ENCODE results near the gene EFNA4. TPM values are rescaled to one million over a fixed set of nuclear protein-coding genes. Genes with fewer than 3 reads are reported as not detected.

EFNA4 gene
- polyA plus RNA-seq, 1 donor (not counting 4 experiments of a cell fraction or from before 2014, with no cell fraction given) = 7.6 TPM

DNA sequence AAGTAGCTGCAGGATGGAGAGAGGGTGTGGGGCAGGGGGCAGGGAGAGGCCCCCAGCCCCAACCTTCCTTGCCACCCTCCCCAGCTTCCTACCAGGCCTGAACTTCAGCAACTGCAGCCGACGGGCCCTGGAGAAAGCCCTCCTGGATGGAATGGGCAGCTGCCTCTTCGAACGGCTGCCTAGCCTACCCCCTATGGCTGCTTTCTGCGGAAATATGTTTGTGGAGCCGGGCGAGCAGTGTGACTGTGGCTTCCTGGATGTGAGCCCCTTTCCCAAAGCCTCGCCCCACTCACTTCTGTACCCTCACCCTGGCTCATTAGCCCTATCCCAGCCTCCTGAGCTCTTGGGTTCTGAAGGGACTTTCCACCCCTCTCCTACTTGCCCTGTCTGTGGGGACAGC lies 6.4 kb upstream of the EFNA4 start:
- H3K9me3 ChIP-seq (ENCODE audit: control insufficient read depth, low read depth, low read length) = no peaks in the 10 kb centered on the region
- H3K79me2 ChIP-seq (ENCODE audit: control insufficient read depth, insufficient read depth, low read length) = peaks cover 23% of the 10 kb centered on the region
- H2AFZ ChIP-seq (ENCODE audit: control insufficient read depth, low read length) = no peak overlapping the region
- no peak overlapping the region for H3K4me2 ChIP-seq (ENCODE audit: control insufficient read depth, extremely low read depth, insufficient read depth, low read depth, low read length)
- no peak overlapping the region for H3K4me3 ChIP-seq (ENCODE audit: control insufficient read depth in 2 of 3, extremely low read depth in 1 of 3, insufficient read depth in 2 of 3, low read depth in 1 of 3, low read length in 3 of 3)
- H3K9me1 ChIP-seq (ENCODE audit: control insufficient read depth, extremely low read depth, insufficient read depth, low read length) = no peaks in the 10 kb centered on the region
- H3K36me3 ChIP-seq (ENCODE audit: control insufficient read depth in 2 of 2, extremely low read depth in 1 of 2, insufficient read depth in 2 of 2, low read length in 2 of 2) = peaks cover 52 to 57% of the 10 kb centered on the region in 2 experiments
- no peak for TF ChIP-seq EZH2 (IDR thresholded peaks at IDR 0.05; ENCODE audit: low read length)
- TF ChIP-seq, protein P1, sequence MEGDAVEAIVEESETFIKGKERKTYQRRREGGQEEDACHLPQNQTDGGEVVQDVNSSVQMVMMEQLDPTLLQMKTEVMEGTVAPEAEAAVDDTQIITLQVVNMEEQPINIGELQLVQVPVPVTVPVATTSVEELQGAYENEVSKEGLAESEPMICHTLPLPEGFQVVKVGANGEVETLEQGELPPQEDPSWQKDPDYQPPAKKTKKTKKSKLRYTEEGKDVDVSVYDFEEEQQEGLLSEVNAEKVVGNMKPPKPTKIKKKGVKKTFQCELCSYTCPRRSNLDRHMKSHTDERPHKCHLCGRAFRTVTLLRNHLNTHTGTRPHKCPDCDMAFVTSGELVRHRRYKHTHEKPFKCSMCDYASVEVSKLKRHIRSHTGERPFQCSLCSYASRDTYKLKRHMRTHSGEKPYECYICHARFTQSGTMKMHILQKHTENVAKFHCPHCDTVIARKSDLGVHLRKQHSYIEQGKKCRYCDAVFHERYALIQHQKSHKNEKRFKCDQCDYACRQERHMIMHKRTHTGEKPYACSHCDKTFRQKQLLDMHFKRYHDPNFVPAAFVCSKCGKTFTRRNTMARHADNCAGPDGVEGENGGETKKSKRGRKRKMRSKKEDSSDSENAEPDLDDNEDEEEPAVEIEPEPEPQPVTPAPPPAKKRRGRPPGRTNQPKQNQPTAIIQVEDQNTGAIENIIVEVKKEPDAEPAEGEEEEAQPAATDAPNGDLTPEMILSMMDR (optimal IDR thresholded peaks at IDR 0.05 in 1 of 3, IDR thresholded peaks at IDR 0.05 in 1 of 3, conservative IDR thresholded peaks at IDR 0.05 in 1 of 3; ENCODE audit: extremely low read depth in 1 of 3, insufficient read depth in 2 of 3, low read length in 3 of 3) = no peak
- FAIRE-seq (no peak), DNase-seq (ENCODE audit: low read depth, low spot score) (no peak)
- no peaks in the 10 kb centered on the region for H3K27me3 ChIP-seq (ENCODE audit: control insufficient read depth, extremely low read depth, insufficient read depth, low read length)
- dilution Hi-C loops (cut with MboI; ENCODE audit: extremely low pct_ligation_motif_present, low sequenced_read_pairs) = no loop called here
- no peak overlapping the region for H3K9ac ChIP-seq (ENCODE audit: control insufficient read depth, extremely low read depth, insufficient read depth, low read length)
- H4K20me1 ChIP-seq (ENCODE audit: control insufficient read depth, extremely low read depth, insufficient read depth, low read length) = peaks cover 5% of the 10 kb centered on the region
- no peak overlapping the region for H3K27ac ChIP-seq (ENCODE audit: control insufficient read depth, insufficient read depth, low read length)
- H3K4me1 ChIP-seq (ENCODE audit: control insufficient read depth, extremely low read depth, insufficient read depth, low read length) = peaks cover 24% of the 10 kb centered on the region

DNA sequence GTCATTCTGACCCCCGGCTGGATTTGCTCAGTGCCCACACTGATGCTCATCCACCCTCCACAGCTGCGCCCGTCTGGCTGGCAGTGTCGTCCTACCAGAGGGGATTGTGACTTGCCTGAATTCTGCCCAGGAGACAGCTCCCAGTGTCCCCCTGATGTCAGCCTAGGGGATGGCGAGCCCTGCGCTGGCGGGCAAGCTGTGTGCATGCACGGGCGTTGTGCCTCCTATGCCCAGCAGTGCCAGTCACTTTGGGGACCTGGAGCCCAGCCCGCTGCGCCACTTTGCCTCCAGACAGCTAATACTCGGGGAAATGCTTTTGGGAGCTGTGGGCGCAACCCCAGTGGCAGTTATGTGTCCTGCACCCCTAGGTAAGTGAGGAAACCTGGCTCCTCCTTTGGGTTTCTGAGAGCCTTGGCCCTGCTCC lies 5.7 kb upstream of the EFNA4 start:
- no peaks in the 10 kb centered on the region for H3K9me3 ChIP-seq (ENCODE audit: control insufficient read depth, low read depth, low read length)
- peaks cover 19% of the 10 kb centered on the region for H3K79me2 ChIP-seq (ENCODE audit: control insufficient read depth, insufficient read depth, low read length)
- H3K9me1 ChIP-seq (ENCODE audit: control insufficient read depth, extremely low read depth, insufficient read depth, low read length) = no peaks in the 10 kb centered on the region
- FAIRE-seq (no peak), DNase-seq (ENCODE audit: low read depth, low spot score) (no peak)
- TF ChIP-seq, protein P1 (optimal IDR thresholded peaks at IDR 0.05 in 1 of 3, IDR thresholded peaks at IDR 0.05 in 1 of 3, conservative IDR thresholded peaks at IDR 0.05 in 1 of 3; ENCODE audit: extremely low read depth in 1 of 3, insufficient read depth in 2 of 3, low read length in 3 of 3) = peak in 1 of 3 experiments; percentile 32
- TF ChIP-seq EZH2 (IDR thresholded peaks at IDR 0.05; ENCODE audit: low read length) = no peak
- H4K20me1 ChIP-seq (ENCODE audit: control insufficient read depth, extremely low read depth, insufficient read depth, low read length) = peaks cover 5% of the 10 kb centered on the region
- peaks cover 21% of the 10 kb centered on the region for H3K4me1 ChIP-seq (ENCODE audit: control insufficient read depth, extremely low read depth, insufficient read depth, low read length)
- dilution Hi-C loops (cut with MboI; ENCODE audit: extremely low pct_ligation_motif_present, low sequenced_read_pairs) = no loop called here
- no peak overlapping the region for H3K27ac ChIP-seq (ENCODE audit: control insufficient read depth, insufficient read depth, low read length)
- no peak overlapping the region for H2AFZ ChIP-seq (ENCODE audit: control insufficient read depth, low read length)
- H3K9ac ChIP-seq (ENCODE audit: control insufficient read depth, extremely low read depth, insufficient read depth, low read length) = no peak overlapping the region
- no peaks in the 10 kb centered on the region for H3K27me3 ChIP-seq (ENCODE audit: control insufficient read depth, extremely low read depth, insufficient read depth, low read length)
- no peak overlapping the region for H3K4me3 ChIP-seq (ENCODE audit: control insufficient read depth in 2 of 3, extremely low read depth in 1 of 3, insufficient read depth in 2 of 3, low read depth in 1 of 3, low read length in 3 of 3)
- peaks cover 55 to 58% of the 10 kb centered on the region in 2 experiments for H3K36me3 ChIP-seq (ENCODE audit: control insufficient read depth in 2 of 2, extremely low read depth in 1 of 2, insufficient read depth in 2 of 2, low read length in 2 of 2)
- no peak overlapping the region for H3K4me2 ChIP-seq (ENCODE audit: control insufficient read depth, extremely low read depth, insufficient read depth, low read depth, low read length)

Measured in keratinocyte (primary cell).